ENCODE results near the gene EIF2A.

DNA sequence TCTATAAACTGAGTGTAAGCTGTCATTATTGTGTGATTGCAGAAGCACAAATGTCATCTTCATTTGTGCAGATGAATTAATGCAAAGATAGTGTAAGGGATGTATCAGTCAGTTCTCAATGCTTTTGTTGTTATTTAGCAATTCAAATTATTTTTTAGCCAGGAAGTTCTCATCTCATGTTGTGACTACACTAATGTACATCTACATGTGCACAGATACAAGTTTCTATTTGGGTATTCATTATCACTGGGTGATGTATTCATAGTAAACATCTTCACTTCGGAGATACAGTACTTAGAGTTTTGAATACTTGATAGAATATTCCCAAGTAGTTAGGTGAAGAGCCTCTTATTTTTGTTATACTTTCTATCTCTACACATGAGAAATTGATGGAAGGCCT is 11.1 kb downstream of the EIF2A start:
- no peak for TF ChIP-seq EZH2phosphoT487 (IDR thresholded peaks at IDR 0.05; ENCODE audit: insufficient read depth, low read depth)
- no peak for TF ChIP-seq EZH2 (IDR thresholded peaks at IDR 0.05; ENCODE audit: insufficient read depth, poor library complexity, severe bottlenecking)
